HepG2 (cell line): ENCODE results near the gene TMEM95. TPM values are rescaled to one million over a fixed set of nuclear protein-coding genes. Genes with fewer than 3 reads are reported as not detected.

Source experiments
- ARHGAP35 ChIP-seq: sonication (generic); formaldehyde crosslinking; IDR thresholded peaks from 2 replicates; pipeline ENCODE4 v1.9.0; 2022; ENCODE audit warnings: mild to moderate bottlenecking, inconsistent platforms, moderate library complexity, missing genetic modification reagents, borderline replicate concordance
- ARID5B ChIP-seq: IDR thresholded peaks from 2 replicates; pipeline ENCODE4 v1.4.0; 2020; ENCODE audit warnings: mild to moderate bottlenecking, missing genetic modification reagents
- CCDC6 ChIP-seq: sonication (generic); formaldehyde crosslinking; IDR thresholded peaks from 2 replicates; pipeline ENCODE4 v1.8.1; 2022; ENCODE audit warnings: mild to moderate bottlenecking, missing genetic modification reagents, moderate library complexity
- CERS6 ChIP-seq: sonication (generic); formaldehyde crosslinking; IDR thresholded peaks from 2 replicates; pipeline ENCODE4 v1.5.0; 2020; ENCODE audit warnings: missing genetic modification reagents
- KAT8 ChIP-seq: IDR thresholded peaks from 2 replicates; pipeline ENCODE4 v1.6.1; 2016; ENCODE audit warnings: missing genetic modification reagents, missing compliant biosample characterization
- MBNL3 ChIP-seq: fragments of 250-450 bp; sonication (Bioruptor Pico); conservative IDR thresholded peaks from 2 replicates; pipeline ENCODE4 v1.8.0; 2022; ENCODE audit warnings: mild to moderate bottlenecking, inconsistent platforms
- MIER3 ChIP-seq: IDR thresholded peaks from 2 replicates; pipeline ENCODE4 v1.6.1; 2016; ENCODE audit warnings: missing compliant biosample characterization, borderline replicate concordance
- PLSCR1 ChIP-seq: sonication (generic); formaldehyde crosslinking; IDR thresholded peaks from 2 replicates; pipeline ENCODE4 v1.5.0; 2020; ENCODE audit warnings: missing genetic modification reagents, mild to moderate bottlenecking, borderline replicate concordance
- SCMH1 ChIP-seq: sonication (generic); formaldehyde crosslinking; IDR thresholded peaks from 2 replicates; pipeline ENCODE4 v1.9.0; 2021; ENCODE audit warnings: missing genetic modification reagents, mild to moderate bottlenecking, borderline replicate concordance
- SIN3A ChIP-seq: IDR thresholded peaks from 2 replicates; pipeline ENCODE4 v1.6.1; 2011; ENCODE audit warnings: low read depth, mild to moderate bottlenecking, control low read depth, low read length, borderline replicate concordance
- SNAPC4 ChIP-seq: sonication (generic); formaldehyde crosslinking; IDR thresholded peaks from 2 replicates; pipeline ENCODE4 v1.4.0; 2020; ENCODE audit warnings: mild to moderate bottlenecking, missing genetic modification reagents
- ZBTB10 ChIP-seq: sonication (generic); formaldehyde crosslinking; IDR thresholded peaks from 2 replicates; pipeline ENCODE4 v1.4.0; 2020; ENCODE audit warnings: missing genetic modification reagents, borderline replicate concordance
- ZFP36L1 ChIP-seq: sonication (generic); formaldehyde crosslinking; IDR thresholded peaks from 2 replicates; pipeline ENCODE4 v1.8.0; 2022; ENCODE audit warnings: mild to moderate bottlenecking, missing genetic modification reagents, moderate library complexity
- ZNF3 ChIP-seq: IDR thresholded peaks from 2 replicates; pipeline ENCODE4 v1.7.0; 2017; ENCODE audit warnings: inconsistent platforms
- ZSCAN9 ChIP-seq: IDR thresholded peaks from 2 replicates; pipeline ENCODE4 v1.6.1; 2016; ENCODE audit warnings: borderline replicate concordance
- polyA plus RNA-seq, 8 experiments: library from polyadenylated mRNA; depleted of rRNA in 3 of 8; stranded (reverse) in 7 of 8; unstranded in 1 of 8; fragments of >200 nt; fragmentation: Illumina TruSeq in 4 of 8; extraction: Trizol in 4 of 8; gene quantifications; 2 replicates each; pipeline versions ENCODE4 v1.2.1 to v1.2.3, GENCODE V29; 2011 to 2016; ENCODE audit warnings: low read depth in 4 of 8, missing spikeins in 1 of 8, mixed read lengths in 1 of 8; ENCODE audit not compliant: insufficient read depth in 1 of 8
- total RNA-seq, 5 experiments: library from RNA; depleted of rRNA; stranded (reverse); fragments of >200 nt; fragmentation: Illumina TruSeq; extraction: Trizol; gene quantifications; 2 replicates each; pipeline ENCODE4 v1.2.3, GENCODE V29; 2016; ENCODE audit warnings: low read depth in 1 of 5

The TMEM95 gene
- total and polyA plus RNA-seq, 2 of the 13 experiments (the other 11 are each of a cell fraction or from before 2014, with no cell fraction given) = not detected

- TF ChIP-seq ARID5B (no peak; the same call in 1 of the 2 replicates), CCDC6 (CRISPR knock-in tag) (no peak), SCMH1 (no peak), SNAPC4 (CRISPR knock-in tag) (no peak), PLSCR1 (no peak), KAT8 (CRISPR knock-in tag) (no peak), MIER3 (CRISPR knock-in tag) (no peak), ZNF3 (CRISPR knock-in tag) (no peak), SIN3A (no peak), ARHGAP35 (CRISPR knock-in tag) (no peak), CERS6 (no peak), ZBTB10 (CRISPR knock-in tag) (no peak), MBNL3 (CRISPR knock-in tag) (no peak), ZFP36L1 (CRISPR knock-in tag) (no peak), ZSCAN9 (no peak)
Measured at GRCh38 chr17:7380855-7381683, 26.1 kb downstream of the TMEM95 start, which contains the start of gene TNK1 (continued).
